ENCODE measurements around the gene SPAG5. TPM values are rescaled to one million over a fixed set of nuclear protein-coding genes. Genes with fewer than 3 reads are reported as not detected.

Gene SPAG5
- total and polyA plus RNA-seq, 9 of the 15 experiments (the other 6 are each of a cell fraction or from before 2014, with no cell fraction given) = 94.4 to 286 (median 151) TPM

DNA sequence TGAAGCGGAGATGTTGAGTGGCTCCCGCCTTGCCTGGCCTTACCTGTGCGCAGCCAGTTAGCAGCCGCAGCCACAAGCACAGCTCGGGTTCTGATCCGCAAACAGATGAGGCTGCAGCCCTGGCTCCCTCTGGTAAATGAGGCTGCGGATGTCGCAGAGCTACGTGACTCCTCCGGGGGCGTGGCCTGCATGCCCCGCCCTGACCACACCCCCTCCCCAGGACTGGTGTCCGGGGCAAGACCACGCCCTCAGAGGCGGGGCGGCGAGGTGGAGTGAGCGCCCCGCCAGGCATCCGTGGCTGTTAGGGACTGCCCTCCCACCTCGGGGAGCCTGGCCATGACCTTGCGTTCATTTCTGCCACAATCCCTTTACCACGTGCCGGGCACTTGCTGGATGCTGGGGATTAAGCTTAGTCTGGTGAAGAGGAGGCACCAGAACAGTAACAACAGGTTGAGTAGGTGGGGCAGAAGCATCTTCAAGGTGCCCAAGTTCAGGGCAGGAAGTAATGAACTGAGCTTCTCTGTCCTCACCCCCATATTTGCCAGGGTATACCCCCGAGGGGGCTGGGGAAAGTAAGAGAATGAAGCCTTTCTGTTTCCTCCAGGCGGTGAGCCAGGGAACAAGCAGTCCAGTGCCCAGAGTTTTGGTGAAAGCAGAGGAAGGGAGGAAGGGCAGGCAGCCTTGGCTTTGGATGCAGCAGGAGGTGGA is 21.9 kb downstream of the SPAG5 start, which contains the start of gene ALDOC (continued):
- no peak for TF ChIP-seq GABPA (tag; conservative IDR thresholded peaks at IDR 0.05; ENCODE audit: low read depth)
- TF ChIP-seq ZNF79 (CRISPR knock-in tag; IDR thresholded peaks at IDR 0.05; ENCODE audit: low read depth) = no peak
- TF ChIP-seq, protein P1, sequence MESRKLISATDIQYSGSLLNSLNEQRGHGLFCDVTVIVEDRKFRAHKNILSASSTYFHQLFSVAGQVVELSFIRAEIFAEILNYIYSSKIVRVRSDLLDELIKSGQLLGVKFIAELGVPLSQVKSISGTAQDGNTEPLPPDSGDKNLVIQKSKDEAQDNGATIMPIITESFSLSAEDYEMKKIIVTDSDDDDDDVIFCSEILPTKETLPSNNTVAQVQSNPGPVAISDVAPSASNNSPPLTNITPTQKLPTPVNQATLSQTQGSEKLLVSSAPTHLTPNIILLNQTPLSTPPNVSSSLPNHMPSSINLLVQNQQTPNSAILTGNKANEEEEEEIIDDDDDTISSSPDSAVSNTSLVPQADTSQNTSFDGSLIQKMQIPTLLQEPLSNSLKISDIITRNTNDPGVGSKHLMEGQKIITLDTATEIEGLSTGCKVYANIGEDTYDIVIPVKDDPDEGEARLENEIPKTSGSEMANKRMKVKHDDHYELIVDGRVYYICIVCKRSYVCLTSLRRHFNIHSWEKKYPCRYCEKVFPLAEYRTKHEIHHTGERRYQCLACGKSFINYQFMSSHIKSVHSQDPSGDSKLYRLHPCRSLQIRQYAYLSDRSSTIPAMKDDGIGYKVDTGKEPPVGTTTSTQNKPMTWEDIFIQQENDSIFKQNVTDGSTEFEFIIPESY (CRISPR knock-in tag; IDR thresholded peaks at IDR 0.05) = no peak
- TF ChIP-seq ZBED1 (IDR thresholded peaks at IDR 0.05) = no peak
- TF ChIP-seq FUS (optimal IDR thresholded peaks at IDR 0.05; ENCODE audit: low read depth, low read length) = no peak
- no peak for TF ChIP-seq ZNF324 (CRISPR knock-in tag; IDR thresholded peaks at IDR 0.05)
- no peak for TF ChIP-seq CBX1 (IDR thresholded peaks at IDR 0.05; ENCODE audit: low read depth)
- peak; percentile 49 for TF ChIP-seq ERF (CRISPR knock-in tag; IDR thresholded peaks at IDR 0.05)
- TF ChIP-seq, protein P2, sequence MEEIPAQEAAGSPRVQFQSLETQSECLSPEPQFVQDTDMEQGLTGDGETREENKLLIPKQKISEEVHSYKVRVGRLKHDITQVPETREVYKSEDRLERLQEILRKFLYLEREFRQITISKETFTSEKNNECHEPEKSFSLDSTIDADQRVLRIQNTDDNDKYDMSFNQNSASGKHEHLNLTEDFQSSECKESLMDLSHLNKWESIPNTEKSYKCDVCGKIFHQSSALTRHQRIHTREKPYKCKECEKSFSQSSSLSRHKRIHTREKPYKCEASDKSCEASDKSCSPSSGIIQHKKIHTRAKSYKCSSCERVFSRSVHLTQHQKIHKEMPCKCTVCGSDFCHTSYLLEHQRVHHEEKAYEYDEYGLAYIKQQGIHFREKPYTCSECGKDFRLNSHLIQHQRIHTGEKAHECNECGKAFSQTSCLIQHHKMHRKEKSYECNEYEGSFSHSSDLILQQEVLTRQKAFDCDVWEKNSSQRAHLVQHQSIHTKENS (CRISPR knock-in tag; IDR thresholded peaks at IDR 0.05) = no peak
- no peak for TF ChIP-seq PRMT5 (CRISPR knock-in tag; IDR thresholded peaks at IDR 0.05)
- peak; percentile 38 for TF ChIP-seq ARHGAP35 (IDR thresholded peaks at IDR 0.05; ENCODE audit: partially characterized antibody)
- TF ChIP-seq, protein P3, sequence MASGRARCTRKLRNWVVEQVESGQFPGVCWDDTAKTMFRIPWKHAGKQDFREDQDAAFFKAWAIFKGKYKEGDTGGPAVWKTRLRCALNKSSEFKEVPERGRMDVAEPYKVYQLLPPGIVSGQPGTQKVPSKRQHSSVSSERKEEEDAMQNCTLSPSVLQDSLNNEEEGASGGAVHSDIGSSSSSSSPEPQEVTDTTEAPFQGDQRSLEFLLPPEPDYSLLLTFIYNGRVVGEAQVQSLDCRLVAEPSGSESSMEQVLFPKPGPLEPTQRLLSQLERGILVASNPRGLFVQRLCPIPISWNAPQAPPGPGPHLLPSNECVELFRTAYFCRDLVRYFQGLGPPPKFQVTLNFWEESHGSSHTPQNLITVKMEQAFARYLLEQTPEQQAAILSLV (tag; IDR thresholded peaks at IDR 0.05) = no peak
- TF ChIP-seq FOXA1 (IDR thresholded peaks at IDR 0.05; ENCODE audit: borderline replicate concordance) = no peak
- TF ChIP-seq DACH1 (IDR thresholded peaks at IDR 0.05; ENCODE audit: partially characterized antibody) = no peak
- peak; percentile 44; the same call in 1 of the 2 replicates for TF ChIP-seq MBD2 (IDR thresholded peaks at IDR 0.05; ENCODE audit: borderline replicate concordance, low read depth)
- no peak for TF ChIP-seq BRD9 (IDR thresholded peaks at IDR 0.05; ENCODE audit: low read depth, partially characterized antibody)
- TF ChIP-seq ZNF239 (CRISPR knock-in tag; IDR thresholded peaks at IDR 0.05) = no peak
- no peak for TF ChIP-seq KLF16 (IDR thresholded peaks at IDR 0.05)
- no peak for TF ChIP-seq ZC3H11A (IDR thresholded peaks at IDR 0.05; ENCODE audit: low read depth, low read length)
- TF ChIP-seq GTF2F1 (IDR thresholded peaks at IDR 0.05; ENCODE audit: low read depth, low read length) = peak; percentile 76; the same call in 1 of the 2 replicates
- no peak for TF ChIP-seq ZNF217 (CRISPR knock-in tag; IDR thresholded peaks at IDR 0.05)
- TF ChIP-seq, protein P4, sequence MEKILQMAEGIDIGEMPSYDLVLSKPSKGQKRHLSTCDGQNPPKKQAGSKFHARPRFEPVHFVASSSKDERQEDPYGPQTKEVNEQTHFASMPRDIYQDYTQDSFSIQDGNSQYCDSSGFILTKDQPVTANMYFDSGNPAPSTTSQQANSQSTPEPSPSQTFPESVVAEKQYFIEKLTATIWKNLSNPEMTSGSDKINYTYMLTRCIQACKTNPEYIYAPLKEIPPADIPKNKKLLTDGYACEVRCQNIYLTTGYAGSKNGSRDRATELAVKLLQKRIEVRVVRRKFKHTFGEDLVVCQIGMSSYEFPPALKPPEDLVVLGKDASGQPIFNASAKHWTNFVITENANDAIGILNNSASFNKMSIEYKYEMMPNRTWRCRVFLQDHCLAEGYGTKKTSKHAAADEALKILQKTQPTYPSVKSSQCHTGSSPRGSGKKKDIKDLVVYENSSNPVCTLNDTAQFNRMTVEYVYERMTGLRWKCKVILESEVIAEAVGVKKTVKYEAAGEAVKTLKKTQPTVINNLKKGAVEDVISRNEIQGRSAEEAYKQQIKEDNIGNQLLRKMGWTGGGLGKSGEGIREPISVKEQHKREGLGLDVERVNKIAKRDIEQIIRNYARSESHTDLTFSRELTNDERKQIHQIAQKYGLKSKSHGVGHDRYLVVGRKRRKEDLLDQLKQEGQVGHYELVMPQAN (IDR thresholded peaks at IDR 0.05; ENCODE audit: borderline replicate concordance) = no peak; the same call in 1 of the 2 replicates
- no peak for TF ChIP-seq TGIF2 (CRISPR knock-in tag; IDR thresholded peaks at IDR 0.05)
- no peak for TF ChIP-seq SRSF7 (optimal IDR thresholded peaks at IDR 0.05; ENCODE audit: low read depth, low read length)
- no peak for TF ChIP-seq ZNF436 (CRISPR knock-in tag; IDR thresholded peaks at IDR 0.05)

Measured in K562 (cell line).